AG10803 (cell line): ENCODE measurements around the gene CYB5R3.

Experiments used
- DNase-seq: peaks from one replicate; pipeline ENCODE4 v3.0.0; 2010; ENCODE audit warnings: low read depth
- H3K4me3 ChIP-seq: 2 replicates; pipeline ENCODE4 v1.5.1; 2011; ENCODE audit warnings: mild to moderate bottlenecking, low read length, control low read depth
- TF ChIP-seq, protein P1 (sequence below): conservative IDR thresholded peaks from 2 replicates; pipeline ENCODE4 v1.5.1; 2011; ENCODE audit warnings: mild to moderate bottlenecking, low read length, control low read depth, inconsistent platforms

The CYB5R3 gene

GRCh38 chr22:42633013-42633412 is 16.2 kb downstream of the CYB5R3 start:
- no peak overlapping the region for H3K4me3 ChIP-seq
- DNase-seq = no peak
- TF ChIP-seq, protein P1, sequence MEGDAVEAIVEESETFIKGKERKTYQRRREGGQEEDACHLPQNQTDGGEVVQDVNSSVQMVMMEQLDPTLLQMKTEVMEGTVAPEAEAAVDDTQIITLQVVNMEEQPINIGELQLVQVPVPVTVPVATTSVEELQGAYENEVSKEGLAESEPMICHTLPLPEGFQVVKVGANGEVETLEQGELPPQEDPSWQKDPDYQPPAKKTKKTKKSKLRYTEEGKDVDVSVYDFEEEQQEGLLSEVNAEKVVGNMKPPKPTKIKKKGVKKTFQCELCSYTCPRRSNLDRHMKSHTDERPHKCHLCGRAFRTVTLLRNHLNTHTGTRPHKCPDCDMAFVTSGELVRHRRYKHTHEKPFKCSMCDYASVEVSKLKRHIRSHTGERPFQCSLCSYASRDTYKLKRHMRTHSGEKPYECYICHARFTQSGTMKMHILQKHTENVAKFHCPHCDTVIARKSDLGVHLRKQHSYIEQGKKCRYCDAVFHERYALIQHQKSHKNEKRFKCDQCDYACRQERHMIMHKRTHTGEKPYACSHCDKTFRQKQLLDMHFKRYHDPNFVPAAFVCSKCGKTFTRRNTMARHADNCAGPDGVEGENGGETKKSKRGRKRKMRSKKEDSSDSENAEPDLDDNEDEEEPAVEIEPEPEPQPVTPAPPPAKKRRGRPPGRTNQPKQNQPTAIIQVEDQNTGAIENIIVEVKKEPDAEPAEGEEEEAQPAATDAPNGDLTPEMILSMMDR = no peak

- TF ChIP-seq, protein P1 = peak; percentile 53
- no peak for DNase-seq
- no peak overlapping the region for H3K4me3 ChIP-seq
These were observed 17.1 kb downstream of the CYB5R3 start for GRCh38 chr22:42632096-42632495.

DNA sequence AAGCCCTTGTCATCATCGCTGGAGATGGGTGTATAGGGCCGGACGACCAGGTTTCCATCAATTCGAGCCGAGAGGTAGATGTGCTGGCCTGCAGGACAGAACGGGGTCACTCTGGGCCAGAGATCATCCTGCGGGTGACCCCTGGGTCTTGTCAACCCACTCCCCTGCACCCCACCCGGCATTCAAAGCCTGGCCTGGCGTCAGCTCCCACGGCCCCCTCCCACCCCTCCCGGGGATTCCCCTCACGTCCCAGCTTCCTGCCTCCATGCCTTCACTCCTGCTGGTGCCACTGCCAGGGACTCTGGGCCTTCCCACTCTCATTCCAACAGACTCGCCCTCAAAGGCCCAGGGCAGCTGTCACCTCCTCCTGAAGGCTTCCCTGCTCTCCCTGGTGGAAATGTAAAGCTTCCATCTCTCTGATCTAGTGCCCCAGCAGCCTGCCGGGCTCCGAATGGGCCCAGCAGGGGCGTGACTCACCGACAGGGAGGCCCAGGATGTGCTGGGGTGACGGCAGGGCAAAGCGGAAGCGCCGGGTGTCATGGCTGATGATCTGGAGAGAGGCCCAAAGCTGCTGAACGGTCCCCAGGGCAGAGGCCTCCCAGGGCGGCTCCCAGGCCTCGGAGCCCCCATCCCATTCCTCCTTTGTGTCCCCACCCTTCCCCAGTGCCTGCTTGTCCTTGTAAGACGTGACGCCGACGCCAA is 18.1 kb downstream of the CYB5R3 start:
- DNase-seq = no peak
- H3K4me3 ChIP-seq = no peak overlapping the region
- TF ChIP-seq, protein P1 = no peak

- DNase-seq = no peak
- no peak overlapping the region for H3K4me3 ChIP-seq
- TF ChIP-seq, protein P1 = no peak
These were observed 19.0 kb downstream of the CYB5R3 start for GRCh38 chr22:42630211-42630610.

GRCh38 chr22:42627981-42628380 is 21.2 kb downstream of the CYB5R3 start:
- DNase-seq = no peak
- TF ChIP-seq, protein P1 = no peak
- H3K4me3 ChIP-seq = no peak overlapping the region

- TF ChIP-seq, protein P1 = no peak
- no peak for DNase-seq
- H3K4me3 ChIP-seq = no peak overlapping the region
These were observed 22.1 kb downstream of the CYB5R3 start for GRCh38 chr22:42626951-42627625.

DNA sequence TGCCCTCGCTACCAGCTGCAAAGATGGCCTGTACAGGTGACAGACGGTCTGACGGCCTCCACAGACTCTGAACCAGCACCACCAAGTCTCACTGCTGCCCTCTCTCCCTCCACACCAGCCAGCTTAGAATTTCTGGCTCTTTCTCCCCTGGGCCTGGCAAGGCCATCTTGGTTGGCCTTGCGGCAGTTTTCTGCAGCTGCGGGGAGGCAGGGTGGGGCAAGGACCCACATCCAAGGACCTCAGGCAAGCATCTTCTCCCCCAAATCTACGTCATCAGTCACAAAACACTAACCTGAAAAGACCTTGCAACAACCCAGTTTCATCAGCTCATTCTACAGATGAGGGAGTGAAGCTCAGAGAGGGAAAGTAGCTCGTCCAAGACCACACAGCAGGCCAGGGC is 22.8 kb downstream of the CYB5R3 start:
- no peak for DNase-seq
- H3K4me3 ChIP-seq = no peak overlapping the region
- TF ChIP-seq, protein P1 = no peak
